ENCODE results near the gene SGSH. TPM values are rescaled to one million over a fixed set of nuclear protein-coding genes. Genes with fewer than 3 reads are reported as not detected.

Gene SGSH
- total RNA-seq, 1 experiment from 2014 or later = 33.4 TPM

DNA sequence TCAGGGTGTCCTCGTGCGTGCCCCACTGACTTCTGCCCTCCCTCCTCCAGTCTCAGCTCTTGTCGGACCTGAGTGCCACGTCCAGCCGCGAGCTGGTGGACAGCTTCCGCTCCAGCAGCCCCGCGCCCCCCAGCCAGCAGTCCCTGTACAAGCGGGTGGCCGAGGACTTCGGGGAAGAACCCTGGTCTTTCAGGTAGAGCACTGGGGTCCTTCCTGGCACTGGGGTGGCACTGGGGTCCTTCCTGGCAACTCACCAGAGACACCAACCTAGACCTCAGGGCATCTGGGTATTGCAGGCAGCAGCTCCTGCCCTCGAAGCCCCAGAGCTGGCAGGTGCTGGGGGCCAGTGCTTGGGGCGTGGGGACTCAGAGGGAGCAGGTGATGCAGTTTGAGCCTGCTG, 25.0 kb downstream of the SGSH start:
- no peak for DNase-seq (ENCODE audit: low spot score)
- TF ChIP-seq EZH2 (IDR thresholded peaks at IDR 0.05; ENCODE audit: borderline replicate concordance, low read depth, low read length, poor library complexity, severe bottlenecking) = no peak
- TF ChIP-seq, protein P1, sequence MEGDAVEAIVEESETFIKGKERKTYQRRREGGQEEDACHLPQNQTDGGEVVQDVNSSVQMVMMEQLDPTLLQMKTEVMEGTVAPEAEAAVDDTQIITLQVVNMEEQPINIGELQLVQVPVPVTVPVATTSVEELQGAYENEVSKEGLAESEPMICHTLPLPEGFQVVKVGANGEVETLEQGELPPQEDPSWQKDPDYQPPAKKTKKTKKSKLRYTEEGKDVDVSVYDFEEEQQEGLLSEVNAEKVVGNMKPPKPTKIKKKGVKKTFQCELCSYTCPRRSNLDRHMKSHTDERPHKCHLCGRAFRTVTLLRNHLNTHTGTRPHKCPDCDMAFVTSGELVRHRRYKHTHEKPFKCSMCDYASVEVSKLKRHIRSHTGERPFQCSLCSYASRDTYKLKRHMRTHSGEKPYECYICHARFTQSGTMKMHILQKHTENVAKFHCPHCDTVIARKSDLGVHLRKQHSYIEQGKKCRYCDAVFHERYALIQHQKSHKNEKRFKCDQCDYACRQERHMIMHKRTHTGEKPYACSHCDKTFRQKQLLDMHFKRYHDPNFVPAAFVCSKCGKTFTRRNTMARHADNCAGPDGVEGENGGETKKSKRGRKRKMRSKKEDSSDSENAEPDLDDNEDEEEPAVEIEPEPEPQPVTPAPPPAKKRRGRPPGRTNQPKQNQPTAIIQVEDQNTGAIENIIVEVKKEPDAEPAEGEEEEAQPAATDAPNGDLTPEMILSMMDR (conservative IDR thresholded peaks at IDR 0.05; ENCODE audit: low read depth, low read length) = no peak
- ChIA-PET POLR2A (ENCODE audit: low non-redundant PET) (no interaction called here), CTCF (interaction anchor here (0.9 to 1.2 kb wide), 2 partner anchors 112 to 229 kb away, joined by 3 to 5 read pairs; no protein-coding TSS in a partner anchor)
- Histone ChIP-seq H3K4me1 (ENCODE audit: insufficient read depth, low read length, poor library complexity, severe bottlenecking) (no peaks in the 10 kb centered on the region), H3K27ac (ENCODE audit: low read depth, low read length, poor library complexity, severe bottlenecking) (no peak overlapping the region), H3K4me3 (ENCODE audit: low read depth, low read length, poor library complexity, severe bottlenecking) (no peak overlapping the region), H3K9me3 (ENCODE audit: low read depth, low read length, poor library complexity, severe bottlenecking) (no peaks in the 10 kb centered on the region), H3K36me3 (ENCODE audit: insufficient read depth, low read length, poor library complexity, severe bottlenecking) (no peaks in the 10 kb centered on the region), H3K27me3 (replicated peaks; ENCODE audit: insufficient read depth, low read depth, low read length, poor library complexity) (no peaks in the 10 kb centered on the region)
- no TSS peak for BruUV-seq (replicated peaks)
- intact Hi-C loops (cut with micrococcal nuclease; ENCODE audit: unreplicated experiment) = no loop called here

DNA sequence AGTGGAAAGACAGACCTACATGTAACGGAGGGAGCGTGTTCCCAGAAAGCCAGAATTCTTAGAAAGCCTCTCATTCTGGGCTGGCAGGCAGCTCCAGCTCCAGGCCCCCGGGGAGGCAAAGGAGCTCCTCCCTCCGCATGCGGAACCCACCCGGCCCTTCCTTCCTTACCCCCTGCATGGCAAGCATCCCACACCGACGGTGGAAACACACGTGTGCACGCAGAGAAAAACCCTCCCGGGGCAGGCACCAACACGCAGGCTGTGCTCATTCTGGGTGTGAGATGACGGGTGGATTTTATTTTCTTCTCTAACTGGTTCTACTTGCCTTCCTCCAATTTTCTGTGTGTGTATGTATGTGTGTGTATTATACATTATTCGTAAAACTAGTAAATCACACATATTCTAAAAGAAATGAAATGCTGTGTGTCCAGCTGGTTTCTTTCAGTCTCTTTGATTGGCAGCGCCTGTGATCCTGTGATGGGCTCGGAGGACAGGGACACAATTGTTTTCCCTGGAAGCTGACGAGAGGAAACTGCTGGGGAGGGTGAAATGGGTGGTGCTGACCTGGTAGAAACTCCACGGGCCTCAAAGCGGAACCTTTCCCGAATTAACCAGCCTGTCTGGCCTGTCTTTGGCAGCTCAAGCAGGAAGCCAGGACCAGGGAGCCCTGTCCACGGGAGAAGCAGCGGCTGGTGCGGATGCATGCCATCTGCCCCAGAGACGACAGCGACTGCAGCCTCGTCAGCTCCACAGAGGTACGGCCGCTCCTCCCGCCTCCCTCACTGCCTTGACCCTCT, 28.1 kb downstream of the SGSH start:
- CTCF ChIA-PET = no interaction called here
- Histone ChIP-seq H3K4me1 (ENCODE audit: insufficient read depth, low read length, poor library complexity, severe bottlenecking) (no peaks in the 10 kb centered on the region), H3K4me3 (ENCODE audit: low read depth, low read length, poor library complexity, severe bottlenecking) (no peak overlapping the region), H3K27ac (ENCODE audit: low read depth, low read length, poor library complexity, severe bottlenecking) (no peak overlapping the region), H3K27me3 (replicated peaks; ENCODE audit: insufficient read depth, low read depth, low read length, poor library complexity) (no peaks in the 10 kb centered on the region), H3K9me3 (ENCODE audit: low read depth, low read length, poor library complexity, severe bottlenecking) (no peaks in the 10 kb centered on the region), H3K36me3 (ENCODE audit: insufficient read depth, low read length, poor library complexity, severe bottlenecking) (no peaks in the 10 kb centered on the region)
- no TSS peak for BruUV-seq (replicated peaks)
- TF ChIP-seq, protein P1 (conservative IDR thresholded peaks at IDR 0.05; ENCODE audit: low read depth, low read length) = no peak
- no peak for TF ChIP-seq EZH2 (IDR thresholded peaks at IDR 0.05; ENCODE audit: borderline replicate concordance, low read depth, low read length, poor library complexity, severe bottlenecking)
- intact Hi-C loops (cut with micrococcal nuclease; ENCODE audit: unreplicated experiment) = no loop called here
- no peak for DNase-seq (ENCODE audit: low spot score)
- POLR2A ChIA-PET (ENCODE audit: low non-redundant PET) = no interaction called here

DNA sequence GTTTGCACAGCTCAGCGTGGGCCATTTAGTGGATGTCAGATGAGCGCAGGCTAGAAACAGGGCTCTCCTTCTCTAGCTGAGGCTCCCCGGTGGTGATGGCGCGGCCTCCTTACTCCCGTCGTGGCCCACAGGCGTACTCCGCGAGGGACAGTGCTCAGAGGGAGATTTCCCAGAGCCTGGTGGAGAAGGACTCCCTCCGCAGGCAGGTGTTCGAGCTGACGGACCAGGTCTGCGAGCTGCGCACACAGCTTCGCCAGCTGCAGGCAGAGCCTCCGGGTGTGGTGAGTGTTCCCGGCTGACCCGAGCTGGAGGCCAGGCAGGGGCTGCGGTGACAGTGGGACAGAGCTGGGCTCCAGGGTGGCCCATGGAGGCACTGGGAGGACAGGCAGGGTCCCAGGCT, 28.9 kb downstream of the SGSH start:
- ChIA-PET CTCF (no interaction called here), POLR2A (ENCODE audit: low non-redundant PET) (no interaction called here)
- intact Hi-C loops (cut with micrococcal nuclease; ENCODE audit: unreplicated experiment) = no loop called here
- BruUV-seq (replicated peaks) = no TSS peak
- no peak for DNase-seq (ENCODE audit: low spot score)
- Histone ChIP-seq H3K27ac (ENCODE audit: low read depth, low read length, poor library complexity, severe bottlenecking) (no peak overlapping the region), H3K27me3 (replicated peaks; ENCODE audit: insufficient read depth, low read depth, low read length, poor library complexity) (no peaks in the 10 kb centered on the region), H3K4me1 (ENCODE audit: insufficient read depth, low read length, poor library complexity, severe bottlenecking) (no peaks in the 10 kb centered on the region), H3K9me3 (ENCODE audit: low read depth, low read length, poor library complexity, severe bottlenecking) (no peaks in the 10 kb centered on the region), H3K4me3 (ENCODE audit: low read depth, low read length, poor library complexity, severe bottlenecking) (no peak overlapping the region), H3K36me3 (ENCODE audit: insufficient read depth, low read length, poor library complexity, severe bottlenecking) (no peaks in the 10 kb centered on the region)
- TF ChIP-seq, protein P1 (conservative IDR thresholded peaks at IDR 0.05; ENCODE audit: low read depth, low read length) = no peak
- no peak for TF ChIP-seq EZH2 (IDR thresholded peaks at IDR 0.05; ENCODE audit: borderline replicate concordance, low read depth, low read length, poor library complexity, severe bottlenecking)

All from A673 (cell line).